Smooth muscle cell of the brain vasculature (primary cell): Measurements from ENCODE around the gene POLE4.

Experiments used
- DNase-seq: peaks from one replicate; pipeline ENCODE4 v3.0.0-alpha.2; 2012; ENCODE audit warnings: low read depth, low spot score

POLE4 gene

DNA sequence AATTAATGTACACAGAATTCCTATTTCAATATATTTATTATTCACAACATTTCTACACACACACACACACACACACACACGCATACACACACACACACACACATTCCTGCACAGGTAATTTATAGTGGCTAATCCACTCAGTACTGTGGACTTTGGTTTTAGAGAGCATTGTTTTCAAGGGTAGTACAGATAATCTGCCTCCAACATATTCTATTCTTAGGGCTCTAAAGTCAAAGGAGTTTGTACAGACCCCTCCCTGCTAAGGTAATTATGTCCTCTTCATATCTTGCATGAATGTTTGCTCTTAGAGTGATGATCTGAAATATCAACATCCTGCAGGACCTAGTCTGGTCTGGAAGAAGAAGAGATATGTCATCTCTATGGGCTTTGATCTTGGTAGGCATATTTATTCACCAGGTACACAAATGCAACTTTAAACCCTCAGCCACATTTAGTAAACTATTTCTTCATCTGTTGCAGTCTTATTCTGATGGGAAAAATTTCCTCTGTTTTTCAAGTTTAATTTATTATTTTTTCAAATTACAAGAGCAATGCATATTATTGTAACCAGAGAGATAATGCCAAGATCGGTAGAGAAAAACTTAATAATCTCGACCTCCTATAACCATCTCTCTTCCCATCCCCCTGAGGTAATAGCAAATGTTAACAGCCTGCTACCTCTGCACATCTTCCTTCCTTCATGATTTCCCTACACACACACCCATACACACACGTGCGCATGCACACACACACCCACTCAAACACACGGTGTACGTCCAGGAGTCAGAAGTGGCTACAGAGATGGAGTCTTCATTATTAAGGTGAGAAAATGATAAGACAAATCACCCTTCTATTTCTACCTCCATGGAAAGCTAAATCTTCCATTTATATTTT is 18.3 kb upstream of the POLE4 start:
- DNase-seq: no peak

DNA sequence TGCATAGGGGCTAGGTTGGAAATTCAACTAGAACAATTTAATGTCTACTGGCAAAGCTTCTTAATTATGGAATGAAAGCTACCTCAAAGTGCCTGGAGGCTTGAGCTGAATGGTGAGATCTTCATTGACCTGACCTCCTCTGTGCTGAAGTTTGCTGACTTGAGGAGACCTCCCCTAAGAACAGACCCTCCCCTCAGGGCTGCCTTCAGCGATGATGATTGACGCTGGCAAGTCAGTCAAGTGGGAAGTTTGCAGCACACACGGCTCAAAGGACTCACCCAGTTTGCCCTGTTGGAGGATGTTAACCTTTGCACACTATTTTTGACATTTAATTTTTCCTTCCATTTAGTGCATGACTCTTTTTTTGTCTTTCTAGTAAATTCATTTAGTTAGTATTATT is 17.2 kb upstream of the POLE4 start:
- no peak for DNase-seq

DNA sequence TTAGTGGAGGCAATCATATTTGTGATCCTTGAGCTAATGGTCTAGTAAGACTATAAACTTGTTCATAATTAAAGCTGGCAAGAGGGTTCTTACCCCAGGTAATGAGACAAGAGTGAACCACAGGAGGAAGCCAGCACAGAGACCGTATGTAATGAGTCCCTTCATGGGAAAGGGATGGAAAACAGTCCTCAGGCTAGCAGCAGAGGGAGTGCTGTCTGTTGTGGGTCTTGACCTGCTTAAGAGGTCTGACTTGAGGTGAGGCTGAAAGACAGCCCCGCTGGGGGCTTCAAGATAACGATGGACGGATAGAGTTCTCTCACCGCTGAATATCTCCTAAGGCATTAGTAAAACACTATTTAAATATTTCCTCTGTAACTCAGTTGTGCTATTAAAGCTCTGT is 16.2 kb upstream of the POLE4 start:
- DNase-seq: no peak

DNA sequence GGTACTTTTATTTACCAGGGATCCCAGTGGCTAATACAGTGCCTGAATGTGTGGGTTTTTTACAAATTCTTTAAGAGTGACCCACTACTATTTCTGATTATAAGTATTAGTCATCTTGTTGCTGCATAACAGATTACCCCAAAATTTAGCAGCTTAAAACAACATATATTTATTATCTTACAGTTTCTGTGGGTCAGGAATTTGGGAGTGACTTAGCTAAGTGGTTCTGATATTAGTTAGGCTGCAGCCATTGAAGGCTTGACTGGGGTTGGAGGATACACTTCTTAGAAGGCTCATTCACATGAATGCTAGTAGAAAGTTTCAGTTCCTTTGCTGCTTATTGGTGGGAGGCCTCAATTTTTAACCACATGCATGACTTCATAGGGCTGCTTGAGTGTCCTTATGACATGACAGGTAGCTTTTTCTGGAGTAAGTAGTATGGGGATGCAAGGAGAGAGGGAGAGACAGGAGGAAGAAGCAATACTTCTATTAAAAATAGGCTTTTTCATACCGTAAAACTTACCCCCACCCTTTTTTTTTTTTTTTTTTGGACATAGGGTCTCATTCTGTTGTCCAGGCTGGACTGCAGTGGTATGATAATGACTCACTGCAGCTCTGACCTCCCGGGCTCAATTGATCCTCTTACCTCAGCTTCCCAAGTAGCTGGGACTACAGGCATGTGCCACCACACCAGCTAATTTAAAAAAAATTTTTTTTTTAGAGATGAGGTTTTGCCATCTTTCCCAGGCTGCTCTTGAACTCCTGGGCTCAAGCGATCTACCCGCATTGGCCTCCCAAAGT is 13.3 kb upstream of the POLE4 start:
- no peak for DNase-seq

DNA sequence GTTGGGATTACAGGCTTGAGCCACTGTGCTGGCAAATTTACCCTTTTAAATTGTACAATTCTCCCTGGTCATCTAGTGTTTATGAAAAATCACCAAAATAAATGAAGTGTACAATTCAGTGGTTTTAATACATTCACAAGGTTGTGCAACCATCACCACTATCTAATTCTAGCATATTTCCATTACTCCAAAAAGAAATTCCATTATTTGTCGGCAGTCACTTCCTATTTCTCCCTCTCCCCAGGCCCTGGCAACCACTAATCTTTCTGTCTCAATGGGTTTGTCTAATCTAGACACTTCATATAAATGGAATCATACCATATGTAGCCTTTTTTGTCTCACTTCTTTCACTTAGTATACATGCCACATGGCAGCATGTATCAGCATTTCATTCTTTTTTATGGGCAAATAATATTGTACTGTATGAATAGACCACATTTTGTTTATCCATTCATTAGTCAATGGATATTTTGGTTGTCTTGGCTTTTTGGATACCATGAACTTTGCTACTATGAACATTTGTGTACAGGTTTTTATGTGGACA is 12.6 kb upstream of the POLE4 start:
- no peak for DNase-seq

DNA sequence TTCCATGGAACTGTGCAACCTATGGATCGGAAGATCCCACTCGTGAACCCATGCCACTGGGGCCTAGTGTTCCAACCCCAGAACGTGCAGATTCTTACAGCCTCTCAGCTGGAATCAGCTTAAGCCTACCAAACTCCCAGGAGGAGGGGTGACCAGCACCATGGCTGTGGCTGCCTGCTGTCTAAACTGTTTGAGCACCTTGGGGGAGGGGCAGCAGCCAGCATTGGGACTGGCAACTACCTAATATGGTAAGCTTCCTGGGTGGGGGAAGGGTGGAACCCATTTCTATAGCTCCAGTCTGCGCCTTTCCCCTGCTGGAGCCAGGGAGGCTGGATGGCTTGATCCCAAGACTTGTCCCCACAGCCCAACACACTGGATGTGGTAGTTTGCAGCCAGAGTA is 10.7 kb upstream of the POLE4 start:
- no peak for DNase-seq

DNA sequence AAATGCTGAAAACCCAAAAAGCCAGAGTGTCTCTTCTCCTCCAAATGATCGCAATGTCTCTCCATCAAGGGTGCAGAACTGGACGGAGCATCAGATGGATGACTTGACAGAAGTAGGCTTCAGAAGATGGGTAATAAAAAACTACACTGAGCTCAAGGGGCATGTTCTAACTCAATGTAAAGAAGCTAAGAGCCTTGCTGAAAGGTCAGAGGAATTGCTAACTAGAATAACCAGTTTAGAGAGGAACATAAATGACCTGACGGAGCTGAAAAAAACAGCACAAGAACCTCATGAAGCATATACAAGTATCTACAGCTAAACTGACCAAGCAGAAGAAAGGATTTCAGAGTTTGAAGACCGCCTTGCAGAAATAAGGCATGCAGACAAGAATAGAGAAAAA is 9.7 kb upstream of the POLE4 start:
- DNase-seq: no peak

DNA sequence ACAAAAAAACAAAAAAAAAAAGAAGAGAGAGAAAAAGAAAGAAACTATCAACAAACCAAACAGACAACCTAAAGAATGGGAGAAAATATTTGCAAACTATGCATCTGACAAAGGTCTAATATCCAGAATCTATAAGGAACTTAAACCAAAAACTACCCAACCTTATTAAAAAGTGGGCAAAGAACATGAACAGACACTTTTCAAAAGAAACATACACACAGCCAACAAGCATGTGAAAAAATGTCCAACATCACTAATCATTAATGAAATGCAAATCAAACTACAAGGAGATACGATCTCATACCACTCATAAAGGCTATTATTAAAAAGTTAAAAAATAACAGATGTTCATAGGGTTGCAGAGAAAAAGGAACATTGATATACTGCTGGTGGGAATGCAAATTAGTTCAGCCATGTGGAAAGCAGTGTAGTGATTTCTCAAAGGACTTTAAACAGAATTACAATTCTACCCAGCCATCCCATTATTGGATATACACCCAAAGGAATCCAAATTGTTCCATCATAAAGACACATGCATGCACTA is 7.2 kb upstream of the POLE4 start:
- DNase-seq: no peak

DNA sequence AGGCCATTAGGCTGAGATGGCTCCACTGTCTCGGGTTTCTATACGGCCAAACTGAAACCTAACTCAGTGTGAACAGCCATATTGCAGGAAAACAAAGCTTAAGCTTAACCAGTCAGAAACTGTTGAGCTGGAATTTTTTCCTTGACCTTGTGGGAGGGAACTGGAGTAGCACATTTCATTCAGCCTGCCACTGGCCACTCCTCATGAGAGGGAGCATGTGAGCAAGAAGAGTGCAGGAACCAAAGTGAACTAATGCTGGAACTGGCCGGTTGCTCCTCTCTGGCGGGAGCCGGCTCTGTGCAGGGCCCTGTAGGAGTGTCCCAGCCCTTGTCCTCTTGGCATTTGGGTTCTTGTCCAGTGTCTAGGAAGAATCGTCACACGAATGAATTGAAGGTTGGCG is 5.9 kb upstream of the POLE4 start:
- no peak for DNase-seq

DNA sequence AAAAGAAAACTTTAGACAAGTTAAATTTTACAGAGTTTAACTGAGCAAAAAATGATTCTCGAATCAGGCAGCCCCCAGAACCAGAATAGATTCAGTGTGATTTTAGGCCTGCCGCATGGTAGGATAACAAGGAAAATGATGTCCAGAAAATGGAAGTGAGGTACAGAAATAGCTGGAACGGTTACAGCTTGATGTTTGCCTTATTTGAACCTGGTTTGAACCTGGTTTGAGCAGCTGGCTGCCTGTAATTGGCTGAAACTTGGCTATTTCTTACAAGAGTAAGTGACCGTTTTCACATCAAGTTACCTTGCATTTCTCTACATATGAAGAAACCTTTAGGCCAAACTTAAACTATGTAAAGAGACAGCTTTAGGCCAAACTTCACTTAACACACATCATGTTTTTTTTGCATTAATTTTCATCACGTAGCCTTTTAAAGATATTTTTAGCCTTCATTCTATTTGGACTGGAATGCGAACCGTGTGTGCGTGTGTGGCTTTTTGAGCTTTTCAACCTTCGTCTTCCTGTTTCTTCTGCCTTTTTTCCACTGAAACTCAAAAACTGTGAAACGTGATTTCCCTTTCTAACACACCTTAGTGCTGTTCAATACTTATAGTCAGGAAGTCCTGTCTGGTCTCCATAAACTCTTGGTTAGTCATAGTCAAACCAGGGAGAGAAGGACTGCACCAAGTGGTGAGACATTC is 4.5 kb upstream of the POLE4 start:
- DNase-seq: no peak

DNA sequence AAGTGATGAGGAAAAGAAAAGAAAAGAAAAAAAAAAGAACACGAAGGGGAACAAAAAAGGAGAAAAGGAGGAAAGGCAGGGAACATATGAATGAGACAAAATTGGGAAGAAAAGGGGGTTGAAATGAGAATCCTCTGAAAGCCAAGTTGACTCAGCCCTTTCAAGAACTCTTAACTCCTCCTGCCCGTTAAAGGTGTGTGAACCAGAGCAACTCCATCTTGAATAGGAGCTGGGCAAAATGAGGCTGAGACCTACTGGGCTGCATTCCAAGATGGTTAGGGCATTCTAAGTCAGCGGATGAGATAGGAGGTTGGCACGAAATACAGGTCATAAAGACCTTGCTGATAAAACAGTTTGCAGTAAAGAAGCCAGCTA is 4.0 kb upstream of the POLE4 start:
- DNase-seq: no peak

DNA sequence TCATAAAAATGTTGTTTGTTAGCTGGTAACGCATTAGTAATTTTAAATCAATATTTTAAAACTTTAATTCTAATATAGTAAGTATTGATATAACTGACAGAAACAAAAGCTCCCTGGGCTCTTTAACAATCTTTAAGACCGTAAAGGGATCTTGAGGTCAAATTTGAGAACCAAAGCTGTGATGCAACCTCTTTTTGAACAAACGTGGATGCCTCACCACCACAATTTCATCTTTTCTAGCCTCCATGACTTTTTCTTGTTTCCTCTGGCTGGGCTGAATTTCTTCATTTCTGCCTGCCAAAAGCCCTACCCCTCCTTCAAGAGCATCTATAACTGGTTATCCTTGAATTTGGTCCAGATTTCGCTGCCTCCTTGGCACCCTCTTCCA is 563 bp upstream of the POLE4 start:
- DNase-seq: no peak

DNA sequence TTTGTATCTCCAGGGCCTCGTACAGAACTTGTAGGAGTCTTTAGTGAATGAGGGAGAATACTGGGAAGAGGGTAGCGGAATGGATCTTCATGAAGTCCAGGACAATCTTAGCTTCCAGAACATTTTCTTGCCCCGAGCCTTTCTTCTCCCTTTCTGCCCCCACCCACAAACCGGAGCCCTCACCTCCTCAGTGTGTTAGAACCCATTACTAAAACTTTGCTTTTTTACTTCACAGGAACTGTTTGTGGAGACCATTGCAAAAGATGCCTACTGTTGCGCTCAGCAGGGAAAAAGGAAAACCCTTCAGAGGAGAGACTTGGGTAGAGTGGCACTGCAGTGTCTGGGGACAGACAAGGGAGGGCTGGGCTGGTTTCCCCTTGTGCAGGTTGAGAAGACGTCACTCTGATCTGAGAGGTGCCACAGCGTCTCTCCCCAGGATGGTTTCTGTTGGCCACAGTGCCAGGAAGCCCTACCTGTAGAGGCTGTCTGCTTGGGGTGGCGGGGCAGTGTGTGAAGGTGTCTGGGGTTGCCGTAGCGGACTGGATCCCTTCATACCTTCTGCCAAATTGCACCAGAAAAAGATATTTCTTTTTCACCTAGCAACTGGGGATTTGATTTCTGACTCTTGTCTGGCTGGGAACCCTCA is 786 bp downstream of the POLE4 start:
- DNase-seq: no peak

DNA sequence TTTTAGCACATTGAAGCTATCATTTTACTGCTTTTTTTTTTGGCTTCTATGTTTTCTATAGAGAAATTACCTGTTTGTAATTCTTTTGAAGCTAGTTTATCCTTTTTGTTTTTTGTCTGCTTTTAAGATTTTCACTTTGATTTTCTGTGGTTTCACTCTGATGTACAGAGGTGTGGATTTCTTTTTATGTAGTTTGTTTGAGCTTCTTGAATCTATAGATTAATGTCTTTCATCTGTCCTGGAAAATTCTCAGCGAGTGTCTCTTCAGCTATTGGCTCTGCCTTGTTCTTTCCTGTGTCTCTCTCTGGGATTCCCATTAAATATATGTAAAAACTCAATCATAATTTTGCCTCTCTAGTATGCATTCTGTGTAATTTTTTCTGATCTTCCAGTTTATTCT is 8.4 kb downstream of the POLE4 start:
- DNase-seq: no peak

DNA sequence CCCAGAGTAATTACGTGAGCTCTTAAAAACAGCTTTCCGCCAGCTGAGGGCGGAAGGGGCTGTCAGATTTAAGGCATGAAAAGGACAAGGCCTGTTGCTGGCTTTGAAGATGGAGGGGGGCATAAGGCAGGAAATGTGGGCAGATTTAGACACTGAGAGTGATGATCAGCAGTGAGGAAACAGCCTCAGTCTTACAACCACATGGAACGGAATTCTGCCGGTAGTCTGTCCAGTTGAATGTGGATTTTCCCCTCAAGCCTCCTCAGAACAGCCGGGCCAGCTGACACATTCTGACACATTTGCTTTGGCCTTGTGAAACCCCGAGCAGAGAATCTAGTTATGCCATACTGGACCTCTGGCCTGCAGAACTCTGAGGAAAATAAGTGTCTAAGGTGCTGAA is 16.6 kb downstream of the POLE4 start:
- DNase-seq: no peak

DNA sequence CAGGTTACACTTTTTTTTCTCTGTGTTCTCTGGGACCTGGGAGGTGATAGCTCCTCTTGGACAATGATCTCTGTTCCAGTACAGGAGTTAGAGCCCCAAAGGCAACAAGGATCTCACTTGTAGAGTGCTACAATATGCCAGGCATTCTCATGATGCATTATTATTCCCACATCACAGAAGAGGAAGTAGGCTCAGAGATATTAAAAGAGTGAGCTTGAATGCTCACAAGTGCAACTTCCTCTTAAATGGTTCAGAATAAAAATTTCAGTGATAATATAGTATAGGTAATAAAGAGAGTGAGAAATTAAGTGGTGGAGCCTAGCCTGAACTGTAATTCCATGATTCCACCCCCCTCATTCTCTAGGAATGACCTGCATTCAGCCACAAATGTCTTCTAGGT is 21.4 kb downstream of the POLE4 start:
- no peak for DNase-seq

DNA sequence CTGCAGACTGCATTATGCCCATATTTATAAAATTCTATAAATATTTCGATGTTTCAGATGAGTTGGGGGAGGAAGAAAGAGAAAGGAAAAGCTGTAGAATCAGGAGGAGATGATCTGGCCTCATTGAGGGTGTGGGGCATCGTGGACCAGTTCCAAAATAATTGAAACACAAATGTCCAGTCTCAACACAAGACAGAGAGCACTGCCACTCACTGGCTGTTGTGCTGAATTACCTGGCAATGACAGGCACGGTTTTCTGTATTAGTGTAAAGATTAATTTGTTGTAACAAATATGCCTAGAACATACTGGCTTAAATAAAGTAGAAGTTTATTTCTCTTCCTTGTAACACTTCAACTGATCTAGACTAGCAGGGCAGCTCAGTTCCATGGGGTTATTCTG is 24.1 kb downstream of the POLE4 start:
- no peak for DNase-seq

DNA sequence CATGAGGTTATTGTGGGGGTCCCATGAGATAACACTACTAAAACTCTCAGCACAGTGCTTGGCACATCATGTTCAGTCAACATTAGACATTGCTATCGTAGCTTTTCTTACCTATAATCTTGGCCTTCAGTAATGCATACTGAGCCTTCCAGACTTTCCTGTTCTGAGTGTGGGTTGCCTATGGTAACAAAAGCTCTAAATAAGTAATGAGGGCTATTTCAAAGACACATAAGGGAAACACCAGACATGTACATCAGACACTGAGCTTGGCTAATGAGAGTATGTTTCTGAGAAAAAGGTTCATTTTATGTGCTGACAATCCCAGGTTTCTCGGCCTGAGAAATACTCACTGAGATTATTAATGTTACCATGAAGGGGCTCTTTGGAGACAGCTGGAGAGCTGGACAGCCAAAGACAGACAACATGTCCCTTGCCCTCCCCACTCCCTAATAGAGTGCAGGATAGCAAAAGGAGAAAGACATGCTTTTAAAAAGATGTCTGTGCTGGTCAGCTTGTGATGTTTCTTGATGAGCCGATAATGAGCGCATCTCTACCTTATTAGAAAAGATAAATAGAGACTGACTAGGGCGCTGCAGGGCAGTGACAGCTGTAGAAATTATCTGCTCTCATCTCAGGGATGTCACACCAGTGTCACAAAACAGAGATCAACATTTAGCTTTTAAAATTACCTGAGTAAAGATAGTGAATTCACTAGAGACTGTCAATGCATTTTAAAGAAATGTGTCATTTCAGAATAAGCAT is 25.4 kb downstream of the POLE4 start:
- DNase-seq: no peak

DNA sequence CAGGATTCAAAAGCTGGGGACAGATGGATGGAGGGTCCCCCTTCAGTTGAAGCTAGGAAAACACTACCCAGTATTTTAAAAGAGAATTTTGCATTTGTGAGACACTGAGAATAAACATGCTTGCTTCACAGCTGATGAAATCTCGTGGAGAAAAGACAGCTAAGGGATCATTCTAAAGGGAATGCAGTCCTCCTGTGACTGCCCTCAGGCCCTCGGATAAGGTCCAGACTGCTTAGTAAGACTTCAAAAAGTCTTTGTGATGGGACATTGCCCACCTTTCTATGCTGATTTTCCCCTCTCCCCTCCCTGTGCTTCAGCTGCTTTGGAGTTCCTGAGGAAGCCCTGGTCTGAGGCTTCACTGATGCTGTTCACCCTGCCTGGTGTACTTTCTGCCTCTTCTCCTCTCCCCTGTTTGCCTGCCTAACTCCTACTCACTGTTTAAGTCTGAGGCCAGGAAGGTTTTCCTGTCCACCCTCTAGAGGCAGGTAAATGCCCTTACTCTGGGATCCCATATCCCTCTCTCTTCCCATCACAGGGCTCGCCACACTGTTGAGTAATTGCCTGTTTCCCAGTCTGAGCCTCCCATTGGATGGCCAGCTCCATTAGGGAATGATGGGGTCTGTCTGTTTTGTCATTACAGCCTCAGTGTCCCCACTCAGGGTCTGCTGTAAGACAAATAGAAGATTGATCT is 26.6 kb downstream of the POLE4 start:
- no peak for DNase-seq

DNA sequence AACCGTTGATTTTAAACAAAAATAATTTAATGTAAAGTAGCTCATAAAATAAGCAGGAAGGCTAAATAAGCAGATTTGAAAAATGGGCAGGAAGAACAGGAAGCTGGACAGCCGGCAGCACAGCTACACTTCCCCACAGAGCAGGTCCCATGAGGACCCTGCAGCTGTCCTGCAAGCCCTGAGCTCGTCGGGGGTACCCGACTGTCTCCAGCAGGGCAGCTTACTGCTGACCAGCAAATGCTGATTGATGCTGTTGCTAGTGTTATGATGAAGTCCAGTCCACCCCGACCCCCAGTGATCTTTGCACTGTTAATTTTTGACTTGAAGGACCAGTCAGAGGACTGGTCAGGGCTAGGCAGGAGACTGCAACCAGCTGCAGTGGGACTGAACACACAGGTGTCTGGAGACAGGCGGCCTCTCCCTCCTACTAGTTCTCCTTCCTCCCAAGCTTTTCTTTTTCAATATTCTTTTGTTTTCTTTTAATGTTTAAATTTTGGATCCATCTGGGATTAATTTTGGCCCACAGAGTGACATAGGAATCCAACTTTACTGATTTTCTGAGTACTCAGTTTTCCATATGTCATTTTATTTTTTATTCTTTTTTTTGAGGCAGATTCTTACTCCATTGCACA is 27.7 kb downstream of the POLE4 start:
- DNase-seq: no peak
